Neural progenitor cell (in vitro differentiated cells): ENCODE results near the gene AP4B1.

ENCODE experiments used
- EZH2 ChIP-seq: fragments of 200-600 bp; sonication (generic); IDR thresholded peaks from 2 replicates; pipeline ENCODE4 v1.6.1; 2017; ENCODE audit warnings: antibody characterized with exemption, mild to moderate bottlenecking, moderate library complexity
- TF ChIP-seq, protein P1 (sequence below): fragments of 200-600 bp; sonication (generic); IDR thresholded peaks from 2 replicates; pipeline ENCODE4 v1.5.1; 2017; ENCODE audit warnings: antibody characterized with exemption, mild to moderate bottlenecking

DNA sequence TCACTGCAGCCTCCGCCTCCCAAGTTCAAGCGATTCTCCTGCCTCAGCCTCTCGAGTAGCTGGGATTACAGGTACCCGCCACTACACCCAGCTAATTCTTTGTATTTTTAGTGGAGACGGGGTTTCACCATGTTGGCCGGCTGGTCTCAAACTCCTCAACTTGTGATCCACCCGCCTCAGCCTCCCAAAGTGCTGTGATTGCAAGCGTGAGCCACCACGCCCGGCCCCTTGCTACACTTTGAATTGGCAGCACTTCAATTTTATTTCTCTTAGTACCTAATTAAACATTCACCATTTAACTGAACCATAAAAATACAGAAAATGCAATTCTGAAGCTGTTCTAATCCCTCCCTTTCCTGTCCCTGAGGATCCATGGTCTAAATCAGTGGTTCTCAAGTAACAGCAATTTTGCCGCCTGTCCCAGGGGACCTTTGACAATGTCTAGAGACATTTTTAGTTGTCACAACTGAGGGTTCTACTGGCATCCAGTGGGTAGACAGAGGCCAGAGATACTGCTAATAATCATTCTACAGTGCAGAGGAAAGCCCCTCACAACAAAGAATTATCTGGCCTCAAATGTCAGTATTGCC lies 12.9 kb downstream of the AP4B1 start:
- no peak for TF ChIP-seq EZH2
- TF ChIP-seq, protein P1, sequence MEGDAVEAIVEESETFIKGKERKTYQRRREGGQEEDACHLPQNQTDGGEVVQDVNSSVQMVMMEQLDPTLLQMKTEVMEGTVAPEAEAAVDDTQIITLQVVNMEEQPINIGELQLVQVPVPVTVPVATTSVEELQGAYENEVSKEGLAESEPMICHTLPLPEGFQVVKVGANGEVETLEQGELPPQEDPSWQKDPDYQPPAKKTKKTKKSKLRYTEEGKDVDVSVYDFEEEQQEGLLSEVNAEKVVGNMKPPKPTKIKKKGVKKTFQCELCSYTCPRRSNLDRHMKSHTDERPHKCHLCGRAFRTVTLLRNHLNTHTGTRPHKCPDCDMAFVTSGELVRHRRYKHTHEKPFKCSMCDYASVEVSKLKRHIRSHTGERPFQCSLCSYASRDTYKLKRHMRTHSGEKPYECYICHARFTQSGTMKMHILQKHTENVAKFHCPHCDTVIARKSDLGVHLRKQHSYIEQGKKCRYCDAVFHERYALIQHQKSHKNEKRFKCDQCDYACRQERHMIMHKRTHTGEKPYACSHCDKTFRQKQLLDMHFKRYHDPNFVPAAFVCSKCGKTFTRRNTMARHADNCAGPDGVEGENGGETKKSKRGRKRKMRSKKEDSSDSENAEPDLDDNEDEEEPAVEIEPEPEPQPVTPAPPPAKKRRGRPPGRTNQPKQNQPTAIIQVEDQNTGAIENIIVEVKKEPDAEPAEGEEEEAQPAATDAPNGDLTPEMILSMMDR, result no peak
